ENCODE data around the gene COL11A2. TPM values are rescaled to one million over a fixed set of nuclear protein-coding genes. Genes with fewer than 3 reads are reported as not detected.

COL11A2 gene
- total RNA-seq, 1 experiment from 2014 or later: 2.3 TPM

- Histone ChIP-seq H3T11ph (ENCODE audit: low read length) (no peak overlapping the region), H3K4ac (ENCODE audit: low read depth, low read length) (no peak overlapping the region), H3K56ac (ENCODE audit: insufficient read length, low read depth, low read length) (no peak overlapping the region), H4K8ac (replicated peaks; ENCODE audit: insufficient read length, low read depth, low read length) (no peak overlapping the region), H3K4me1 (ENCODE audit: insufficient read depth, low read length) (no peaks in the 10 kb centered on the region; the same call in 1 of the 2 replicates), H4K20me1 (ENCODE audit: control insufficient read depth, insufficient read depth, insufficient read length) (no peaks in the 10 kb centered on the region), H3K79me1 (ENCODE audit: insufficient read depth, low read depth, low read length, poor library complexity, severe bottlenecking) (no peaks in the 10 kb centered on the region), H2BK12ac (ENCODE audit: insufficient read length, low read depth, low read length) (no peak overlapping the region), H2BK120ac (ENCODE audit: low read depth, low read length, poor library complexity, severe bottlenecking) (no peak overlapping the region), H3K14ac (ENCODE audit: insufficient read depth, low read length) (no peak overlapping the region; the same call in 1 of the 2 replicates), H4K91ac (ENCODE audit: insufficient read length, low read depth, low read length) (no peak overlapping the region), H3K9ac (ENCODE audit: extremely low read depth, insufficient read length, low read length) (no peak overlapping the region), H2BK15ac (ENCODE audit: low read depth, low read length) (no peak overlapping the region), H3K23ac (ENCODE audit: insufficient read length, low read depth, low read length) (no peak overlapping the region), H3K27ac (ENCODE audit: insufficient read length, low read depth, low read length) (no peak overlapping the region), H3K27me3 (ENCODE audit: insufficient read depth, low read length) (no peaks in the 10 kb centered on the region; the same call in 1 of the 2 replicates), H3K23me2 (ENCODE audit: insufficient read length, low read depth, low read length, poor library complexity, severe bottlenecking) (no peaks in the 10 kb centered on the region), H2AFZ (ENCODE audit: low read length) (no peak overlapping the region), H2AK5ac (ENCODE audit: insufficient read length, low read length) (no peak overlapping the region), H3K18ac (ENCODE audit: insufficient read length, low read depth, low read length) (no peak overlapping the region), H2BK20ac (ENCODE audit: low read depth, low read length, poor library complexity, severe bottlenecking) (no peak overlapping the region), H3K4me2 (ENCODE audit: insufficient read depth, insufficient read length, low read length) (no peak overlapping the region), H4K5ac (ENCODE audit: insufficient read length, low read depth, low read length) (no peak overlapping the region), H2BK5ac (ENCODE audit: insufficient read length, low read length) (no peak overlapping the region), H3K9me3 (ENCODE audit: control insufficient read depth, low read depth, low read length) (no peaks in the 10 kb centered on the region), H3K79me2 (ENCODE audit: insufficient read depth, low read length) (no peaks in the 10 kb centered on the region)
- Mint-ChIP-seq H3K36me3 (ENCODE audit: insufficient read depth in 1 of 3, low read depth in 3 of 3) (peaks cover 0 to 2% (median 0%) of the 10 kb centered on the region in 3 experiments; a peak in 3 of 7 replicates), H3K27ac (no peak overlapping the region), H3K9me3 (no peaks in the 10 kb centered on the region; a peak in 1 of 5 replicates), H3K4me3 (no peak overlapping the region), H3K4me1 (peaks cover 3 to 12% of the 10 kb centered on the region in 2 experiments), H3K27me3 (ENCODE audit: low read depth) (peaks cover 44% of the 10 kb centered on the region)
- no CpG with 5 or more reads among the region's 5 CpGs for WGBS (ENCODE audit: extremely low coverage, insufficient read length, low lambda C conversion rate)
- DNase-seq: no peak
- no peak for TF ChIP-seq CTCF (conservative IDR thresholded peaks at IDR 0.05)
These were observed 9.1 kb downstream of the COL11A2 start for GRCh38 chr6:33183071-33183683.
